ENCODE results near the gene MED1.
A peak's percentile ranks its signal among the peaks of the same experiment; 100 is the strongest.
"Not testable (repeated sequence)": the region's sequence is repeated elsewhere in the genome, so short reads cannot be mapped to it uniquely, and the experiment has no call there.

The MED1 gene

GRCh38 chr17:39402890-39403605, 48.0 kb downstream of the MED1 start:
- Mint-ChIP-seq H3K4me3 (peak overlapping the region; percentile 93), H3K36me3 (peaks cover 60% of the 10 kb centered on the region), H3K9me3 (no peaks in the 10 kb centered on the region), H3K4me1 (peaks cover 37% of the 10 kb centered on the region), H3K27ac (peak overlapping the region; percentile 94)
- DNase-seq (ENCODE audit: low spot score in 2 of 2) (no peak), ATAC-seq (no peak)

GRCh38 chr17:39402244-39402889, 48.7 kb downstream of the MED1 start:
- ATAC-seq = peak; percentile 71
- H3K4me1 Mint-ChIP-seq = peaks cover 37% of the 10 kb centered on the region
- H3K27ac Mint-ChIP-seq = peak overlapping the region; percentile 94
- H3K36me3 Mint-ChIP-seq = peaks cover 53% of the 10 kb centered on the region
- peak; percentile 70 to 93 for DNase-seq (ENCODE audit: low spot score in 2 of 2)
- H3K4me3 Mint-ChIP-seq = peak overlapping the region; percentile 93
- H3K9me3 Mint-ChIP-seq = no peaks in the 10 kb centered on the region

GRCh38 chr17:39401412-39402243, 49.4 kb downstream of the MED1 start, which contains the start of gene FBXL20:
Gene FBXL20 (minus strand): TSS chr17:39401626. CDS start chr17:39401402, 224 bp downstream.
- ATAC-seq (peak; percentile 86), DNase-seq (ENCODE audit: low spot score in 2 of 2) (peak; percentile 74 to 89)
- Mint-ChIP-seq H3K27ac (peak within 1 kb of the TSS; percentile 94), H3K4me1 (peaks cover 37% of the 10 kb centered on the region), H3K36me3 (peaks cover 46% of the 10 kb centered on the region), H3K4me3 (peak within 1 kb of the TSS; percentile 93), H3K9me3 (no peaks in the 10 kb centered on the region)

GRCh38 chr17:39400547-39401411, 50.3 kb downstream of the MED1 start:
- no peaks in the 10 kb centered on the region for H3K9me3 Mint-ChIP-seq
- peak overlapping the region; percentile 93 for H3K4me3 Mint-ChIP-seq
- H3K27ac Mint-ChIP-seq = peak overlapping the region; percentile 94
- DNase-seq (ENCODE audit: low spot score in 2 of 2) (peak in 1 of 2 donors; percentile 70), ATAC-seq (peak; percentile 17)
- H3K4me1 Mint-ChIP-seq = peaks cover 38% of the 10 kb centered on the region
- H3K36me3 Mint-ChIP-seq = peaks cover 44% of the 10 kb centered on the region

GRCh38 chr17:39399791-39400190, 51.3 kb downstream of the MED1 start:
- peaks cover 39% of the 10 kb centered on the region for H3K36me3 Mint-ChIP-seq
- no peak for DNase-seq (ENCODE audit: low spot score in 2 of 2)
- H3K4me3 Mint-ChIP-seq = peak overlapping the region; percentile 93
- ATAC-seq = no peak
- peaks cover 32% of the 10 kb centered on the region for H3K4me1 Mint-ChIP-seq
- peak overlapping the region; percentile 94 for H3K27ac Mint-ChIP-seq
- no peaks in the 10 kb centered on the region for H3K9me3 Mint-ChIP-seq

- H3K36me3 Mint-ChIP-seq = peaks cover 34% of the 10 kb centered on the region
- ATAC-seq = no peak
Measured at GRCh38 chr17:39393736-39394135, 57.3 kb downstream of the MED1 start.

GRCh38 chr17:39391448-39391847, 59.6 kb downstream of the MED1 start:
- Mint-ChIP-seq H3K36me3 (peaks cover 44% of the 10 kb centered on the region), H3K9me3 (no peaks in the 10 kb centered on the region), H3K4me3 (no peak overlapping the region), H3K27ac (no peak overlapping the region), H3K4me1 (peaks cover 6% of the 10 kb centered on the region)
- DNase-seq (ENCODE audit: low spot score in 2 of 2) (no peak), ATAC-seq (no peak)

More at GRCh38 chr17:39393736-39394135, 57.3 kb downstream of the MED1 start:
- no peak for DNase-seq (ENCODE audit: low spot score in 2 of 2)
- H3K9me3 Mint-ChIP-seq = no peaks in the 10 kb centered on the region
- H3K27ac Mint-ChIP-seq = no peak overlapping the region
- H3K4me1 Mint-ChIP-seq = peaks cover 6% of the 10 kb centered on the region
- no peak overlapping the region for H3K4me3 Mint-ChIP-seq

- no peak overlapping the region for H3K27ac Mint-ChIP-seq
Measured at GRCh38 chr17:39385040-39385439, 66.0 kb downstream of the MED1 start.

GRCh38 chr17:39380144-39380543, 70.9 kb downstream of the MED1 start:
- no peak for DNase-seq (ENCODE audit: low spot score in 2 of 2)
- peak; percentile 72 for ATAC-seq
- H3K27ac Mint-ChIP-seq = no peak overlapping the region
- H3K9me3 Mint-ChIP-seq = no peaks in the 10 kb centered on the region
- no peaks in the 10 kb centered on the region for H3K36me3 Mint-ChIP-seq
- no peak overlapping the region for H3K4me3 Mint-ChIP-seq
- peaks cover 32% of the 10 kb centered on the region for H3K4me1 Mint-ChIP-seq

More at GRCh38 chr17:39385040-39385439, 66.0 kb downstream of the MED1 start:
- Mint-ChIP-seq H3K9me3 (no peaks in the 10 kb centered on the region), H3K36me3 (peaks cover 18% of the 10 kb centered on the region), H3K4me3 (no peak overlapping the region), H3K4me1 (peaks cover 7% of the 10 kb centered on the region)
- ATAC-seq (no peak), DNase-seq (ENCODE audit: low spot score in 2 of 2) (no peak)

- no peaks in the 10 kb centered on the region for H3K36me3 Mint-ChIP-seq
- no peak for ATAC-seq
- no peaks in the 10 kb centered on the region for H3K9me3 Mint-ChIP-seq
- no peak for DNase-seq (ENCODE audit: low spot score in 2 of 2)
- peaks cover 32% of the 10 kb centered on the region for H3K4me1 Mint-ChIP-seq
- peak overlapping the region; percentile 77 for H3K27ac Mint-ChIP-seq
- H3K4me3 Mint-ChIP-seq = no peak overlapping the region
Measured at GRCh38 chr17:39376434-39376833, 74.6 kb downstream of the MED1 start.

GRCh38 chr17:39367805-39368204, 83.3 kb downstream of the MED1 start:
- H3K36me3 Mint-ChIP-seq = peaks cover 11% of the 10 kb centered on the region
- H3K4me3 Mint-ChIP-seq; H3K4me1 Mint-ChIP-seq; DNase-seq (ENCODE audit: low spot score in 2 of 2); H3K27ac Mint-ChIP-seq; ATAC-seq; H3K9me3 Mint-ChIP-seq: not testable (repeated sequence)

- Mint-ChIP-seq H3K27ac (no peak overlapping the region), H3K4me1 (no peaks in the 10 kb centered on the region), H3K4me3 (no peak overlapping the region), H3K9me3 (no peaks in the 10 kb centered on the region), H3K36me3 (peaks cover 11% of the 10 kb centered on the region)
- no peak for ATAC-seq
- DNase-seq (ENCODE audit: low spot score in 2 of 2) = no peak
Measured at GRCh38 chr17:39365872-39366271, 85.2 kb downstream of the MED1 start.

GRCh38 chr17:39365242-39365641, 85.8 kb downstream of the MED1 start:
- Mint-ChIP-seq H3K36me3 (peaks cover 11% of the 10 kb centered on the region), H3K9me3 (no peaks in the 10 kb centered on the region), H3K4me1 (no peaks in the 10 kb centered on the region), H3K27ac (no peak overlapping the region), H3K4me3 (no peak overlapping the region)
- ATAC-seq = no peak
- no peak for DNase-seq (ENCODE audit: low spot score in 2 of 2)

- no peak overlapping the region for H3K4me3 Mint-ChIP-seq
- peaks cover 4% of the 10 kb centered on the region for H3K36me3 Mint-ChIP-seq
- H3K27ac Mint-ChIP-seq = no peak overlapping the region
- no peaks in the 10 kb centered on the region for H3K4me1 Mint-ChIP-seq
- no peak for DNase-seq (ENCODE audit: low spot score in 2 of 2)
- no peak for ATAC-seq
- no peaks in the 10 kb centered on the region for H3K9me3 Mint-ChIP-seq
Measured at GRCh38 chr17:39364236-39365025, 86.6 kb downstream of the MED1 start.

All from stimulated activated effector memory CD8-positive, alpha-beta T cell treated with anti-CD3 and anti-CD28 coated beads, Interleukin-12 subunit alpha, Interleukin-12 subunit beta, amount 100 ng/mL, for 72 hours (primary cell).